Activated T-helper 1 cell treated with anti-CD3 and anti-CD28 coated beads, Interleukin-12 subunit alpha, Interleukin-12 subunit beta, Interleukin-2, Interleukin-4 antibody, amounts not matched to agents 30 ng/mL and 10 ng/mL and 1 ng/mL, durations not matched to agents 14 hours and 24 hours and 36 hours (primary cell): ENCODE measurements around the gene JMJD1C. TPM values are rescaled to one million over a fixed set of nuclear protein-coding genes. Genes with fewer than 3 reads are reported as not detected.
"Not testable (repeated sequence)": the region's sequence is repeated elsewhere in the genome, so short reads cannot be mapped to it uniquely, and the experiment has no call there.

ENCODE experiments used
- DNase-seq: peaks from one replicate; pipeline ENCODE4 v3.0.0; 2021; ENCODE audit warnings: low spot score
- H3K27ac Mint-ChIP-seq: one replicate; pipeline ENCODE4 v1.8.0; 2021; ENCODE audit warnings: mild to moderate bottlenecking, mixed read lengths
- H3K27me3 Mint-ChIP-seq: one replicate; pipeline ENCODE4 v1.8.0; 2022; ENCODE audit warnings: mild to moderate bottlenecking, moderate library complexity, mixed read lengths; ENCODE audit not compliant: insufficient read depth
- H3K36me3 Mint-ChIP-seq: one replicate; pipeline ENCODE4 v1.8.0; 2021; ENCODE audit warnings: low read depth, mixed read lengths
- H3K4me1 Mint-ChIP-seq: one replicate; pipeline ENCODE4 v1.8.0; 2021; ENCODE audit warnings: low read depth, mixed read lengths
- H3K4me3 Mint-ChIP-seq: one replicate; pipeline ENCODE4 v1.8.0; 2021; ENCODE audit warnings: mild to moderate bottlenecking, moderate library complexity, mixed read lengths
- H3K9me3 Mint-ChIP-seq: one replicate; pipeline ENCODE4 v1.8.0; 2021; ENCODE audit warnings: mixed read lengths
- intact Hi-C: fragments of 100-400 bp; cut with micrococcal nuclease; formaldehyde crosslinking; loops from one replicate; pipeline ENCODE4 v1.15.1; 2024
- total RNA-seq: library from RNA; stranded (reverse); gene quantifications from 2 replicates; pipeline ENCODE4 v1.2.3, GENCODE V29; 2022

JMJD1C gene
- total RNA-seq, 1 donor from 2014 or later, result 48.0 TPM

GRCh38 chr10:63392224-63392623 is 73.6 kb downstream of the JMJD1C start:
- no peak overlapping the region for H3K4me3 Mint-ChIP-seq
- peaks cover 13% of the 10 kb centered on the region for H3K36me3 Mint-ChIP-seq
- intact Hi-C loops, result no loop called here
- no peak overlapping the region for H3K27ac Mint-ChIP-seq
- H3K27me3 Mint-ChIP-seq, result peaks cover 2% of the 10 kb centered on the region
- peaks cover 16% of the 10 kb centered on the region for H3K9me3 Mint-ChIP-seq
- H3K4me1 Mint-ChIP-seq, result peaks cover 39% of the 10 kb centered on the region
- no peak for DNase-seq

- no peak for DNase-seq
- Mint-ChIP-seq H3K27ac (no peak overlapping the region), H3K36me3 (peaks cover 13% of the 10 kb centered on the region), H3K9me3 (peaks cover 16% of the 10 kb centered on the region), H3K27me3 (peaks cover 2% of the 10 kb centered on the region), H3K4me1 (peaks cover 43% of the 10 kb centered on the region), H3K4me3 (no peak overlapping the region)
- intact Hi-C loops, result no loop called here
These were observed 74.0 kb downstream of the JMJD1C start for GRCh38 chr10:63391812-63392211.

- Mint-ChIP-seq H3K4me1 (peaks cover 42% of the 10 kb centered on the region), H3K36me3 (peaks cover 13% of the 10 kb centered on the region), H3K4me3 (no peak overlapping the region), H3K27me3 (peaks cover 2% of the 10 kb centered on the region), H3K9me3 (peaks cover 16% of the 10 kb centered on the region), H3K27ac (no peak overlapping the region)
- intact Hi-C loops, result no loop called here
- DNase-seq, result no peak
These were observed 75.3 kb downstream of the JMJD1C start for GRCh38 chr10:63390521-63390920.

GRCh38 chr10:63388421-63389031 is 77.3 kb downstream of the JMJD1C start:
- H3K27ac Mint-ChIP-seq, result peak overlapping the region; percentile 31
- H3K36me3 Mint-ChIP-seq, result peaks cover 16% of the 10 kb centered on the region
- peak overlapping the region; percentile 48 for H3K4me3 Mint-ChIP-seq
- peaks cover 55% of the 10 kb centered on the region for H3K4me1 Mint-ChIP-seq
- DNase-seq, result no peak
- intact Hi-C loops, result loop anchor here (1.0 to 5.0 kb wide), 2 partner anchors 33 to 134 kb away; partner anchors contain the start of gene REEP3
- peaks cover 16% of the 10 kb centered on the region for H3K9me3 Mint-ChIP-seq
- peaks cover 2% of the 10 kb centered on the region for H3K27me3 Mint-ChIP-seq

- Mint-ChIP-seq H3K36me3 (peaks cover 10% of the 10 kb centered on the region), H3K9me3 (peaks cover 8% of the 10 kb centered on the region), H3K4me1 (peaks cover 36% of the 10 kb centered on the region), H3K27ac (no peak overlapping the region), H3K27me3 (no peaks in the 10 kb centered on the region), H3K4me3 (no peak overlapping the region)
- intact Hi-C loops, result loop anchor here (5.0 kb wide), 1 partner anchor 137 kb away; the partner anchor contains the start of gene REEP3
- DNase-seq, result no peak
These were observed 80.5 kb downstream of the JMJD1C start for GRCh38 chr10:63385254-63385653.

GRCh38 chr10:63384675-63385074 is 81.1 kb downstream of the JMJD1C start:
- Mint-ChIP-seq H3K9me3 (peaks cover 2% of the 10 kb centered on the region), H3K27ac (no peak overlapping the region), H3K4me3 (no peak overlapping the region), H3K27me3 (no peaks in the 10 kb centered on the region), H3K36me3 (peaks cover 5% of the 10 kb centered on the region), H3K4me1 (peaks cover 36% of the 10 kb centered on the region)
- intact Hi-C loops, result loop anchor here (5.0 kb wide), 1 partner anchor 138 kb away; the partner anchor contains the start of gene REEP3
- no peak for DNase-seq

- Mint-ChIP-seq H3K27ac (no peak overlapping the region), H3K4me3 (no peak overlapping the region), H3K9me3 (no peaks in the 10 kb centered on the region), H3K27me3 (no peaks in the 10 kb centered on the region), H3K36me3 (peaks cover 4% of the 10 kb centered on the region), H3K4me1 (peaks cover 36% of the 10 kb centered on the region)
- no peak for DNase-seq
- intact Hi-C loops, result no loop called here
These were observed 81.8 kb downstream of the JMJD1C start for GRCh38 chr10:63384001-63384400.

- intact Hi-C loops, result no loop called here
- no peak for DNase-seq
- no peaks in the 10 kb centered on the region for H3K27me3 Mint-ChIP-seq
- peaks cover 3% of the 10 kb centered on the region for H3K36me3 Mint-ChIP-seq
- H3K27ac Mint-ChIP-seq, result no peak overlapping the region
- H3K9me3 Mint-ChIP-seq, result no peaks in the 10 kb centered on the region
- H3K4me3 Mint-ChIP-seq, result no peak overlapping the region
- peaks cover 27% of the 10 kb centered on the region for H3K4me1 Mint-ChIP-seq
These were observed 82.6 kb downstream of the JMJD1C start for GRCh38 chr10:63383141-63383540.

GRCh38 chr10:63382066-63382465 is 83.7 kb downstream of the JMJD1C start:
- Mint-ChIP-seq H3K9me3 (no peaks in the 10 kb centered on the region), H3K27me3 (no peaks in the 10 kb centered on the region), H3K27ac (no peak overlapping the region), H3K4me1 (peaks cover 20% of the 10 kb centered on the region), H3K36me3 (peaks cover 3% of the 10 kb centered on the region), H3K4me3 (no peak overlapping the region)
- intact Hi-C loops, result no loop called here
- DNase-seq, result no peak

GRCh38 chr10:63377305-63377661 is 88.5 kb downstream of the JMJD1C start:
- H3K36me3 Mint-ChIP-seq, H3K9me3 Mint-ChIP-seq, H3K27ac Mint-ChIP-seq, intact Hi-C loops, DNase-seq, H3K4me3 Mint-ChIP-seq, H3K27me3 Mint-ChIP-seq: not testable (repeated sequence)
- peaks cover 14% of the 10 kb centered on the region for H3K4me1 Mint-ChIP-seq

GRCh38 chr10:63376560-63377304 is 89.0 kb downstream of the JMJD1C start:
- Mint-ChIP-seq H3K27me3 (peaks cover 2% of the 10 kb centered on the region), H3K4me3 (no peak overlapping the region), H3K9me3 (no peaks in the 10 kb centered on the region), H3K36me3 (peaks cover 5% of the 10 kb centered on the region), H3K27ac (no peak overlapping the region), H3K4me1 (peaks cover 14% of the 10 kb centered on the region)
- intact Hi-C loops, result no loop called here
- DNase-seq, result no peak

- H3K27me3 Mint-ChIP-seq, result peaks cover 2% of the 10 kb centered on the region
- no peak for DNase-seq
- H3K4me1 Mint-ChIP-seq, result peaks cover 14% of the 10 kb centered on the region
- peaks cover 5% of the 10 kb centered on the region for H3K36me3 Mint-ChIP-seq
- H3K27ac Mint-ChIP-seq, result no peak overlapping the region
- intact Hi-C loops, result no loop called here
- no peak overlapping the region for H3K4me3 Mint-ChIP-seq
- H3K9me3 Mint-ChIP-seq, result no peaks in the 10 kb centered on the region
These were observed 89.9 kb downstream of the JMJD1C start for GRCh38 chr10:63375859-63376258.

GRCh38 chr10:63375458-63375857 is 90.3 kb downstream of the JMJD1C start:
- no peaks in the 10 kb centered on the region for H3K9me3 Mint-ChIP-seq
- no peak overlapping the region for H3K4me3 Mint-ChIP-seq
- peaks cover 2% of the 10 kb centered on the region for H3K27me3 Mint-ChIP-seq
- DNase-seq, result no peak
- intact Hi-C loops, result no loop called here
- H3K36me3 Mint-ChIP-seq, result peaks cover 5% of the 10 kb centered on the region
- H3K27ac Mint-ChIP-seq, result no peak overlapping the region
- H3K4me1 Mint-ChIP-seq, result peaks cover 14% of the 10 kb centered on the region
